HG02884 (cell line): Measurements from ENCODE around the gene INPP5J.
"Not testable (repeated sequence)": the region's sequence is repeated elsewhere in the genome, so short reads cannot be mapped to it uniquely, and the experiment has no call there.

Source experiments
- ATAC-seq: cut with Tn5 transposase; IDR thresholded peaks from one replicate; pipeline ENCODE4 v1.9.1; 2021; ENCODE audit warnings: mild to moderate bottlenecking, moderate library complexity; ENCODE audit not compliant: unreplicated experiment

INPP5J gene

GRCh38 chr22:31143038-31143437 lies 20.3 kb downstream of the INPP5J start:
- ATAC-seq, result no peak

GRCh38 chr22:31143537-31143936 lies 20.8 kb downstream of the INPP5J start:
- no peak for ATAC-seq

GRCh38 chr22:31144223-31144622 lies 21.5 kb downstream of the INPP5J start:
- no peak for ATAC-seq

- no peak for ATAC-seq
Observed at GRCh38 chr22:31148488-31148887, 25.7 kb downstream of the INPP5J start.

GRCh38 chr22:31148953-31149627 lies 26.3 kb downstream of the INPP5J start:
- no peak for ATAC-seq

- ATAC-seq, result no peak
Observed at GRCh38 chr22:31150615-31151014, 27.8 kb downstream of the INPP5J start.

GRCh38 chr22:31151872-31152271 lies 29.1 kb downstream of the INPP5J start:
- ATAC-seq, result no peak

GRCh38 chr22:31153357-31153756 lies 30.6 kb downstream of the INPP5J start:
- ATAC-seq, result no peak

GRCh38 chr22:31154975-31155374 lies 32.2 kb downstream of the INPP5J start:
- ATAC-seq, result no peak

- no peak for ATAC-seq
Observed at GRCh38 chr22:31155422-31155821, 32.7 kb downstream of the INPP5J start.

- no peak for ATAC-seq
Observed at GRCh38 chr22:31160328-31160978, 37.7 kb downstream of the INPP5J start.

GRCh38 chr22:31161386-31161785 lies 38.6 kb downstream of the INPP5J start:
- no peak for ATAC-seq

GRCh38 chr22:31162015-31162765 lies 39.4 kb downstream of the INPP5J start:
- no peak for ATAC-seq

- ATAC-seq, result no peak
Observed at GRCh38 chr22:31170971-31171370, 48.2 kb downstream of the INPP5J start.

GRCh38 chr22:31171734-31172133 lies 49.0 kb downstream of the INPP5J start:
- ATAC-seq, result not testable (repeated sequence)

- ATAC-seq, result no peak
Observed at GRCh38 chr22:31173386-31174145, 50.8 kb downstream of the INPP5J start.

- no peak for ATAC-seq
Observed at GRCh38 chr22:31176923-31177322, 54.2 kb downstream of the INPP5J start.

GRCh38 chr22:31177420-31178162 lies 54.8 kb downstream of the INPP5J start:
- no peak for ATAC-seq

- ATAC-seq, result no peak
Observed at GRCh38 chr22:31178859-31179258, 56.1 kb downstream of the INPP5J start.

- no peak for ATAC-seq
Observed at GRCh38 chr22:31179345-31179744, 56.6 kb downstream of the INPP5J start.

- no peak for ATAC-seq
Observed at GRCh38 chr22:31184015-31184414, 61.2 kb downstream of the INPP5J start.
